Neural progenitor cell (in vitro differentiated cells): ENCODE measurements around the gene CNOT6L. TPM values are rescaled to one million over a fixed set of nuclear protein-coding genes. Genes with fewer than 3 reads are reported as not detected.

ENCODE experiments used
- DNase-seq: peaks from one replicate; pipeline ENCODE4 v3.0.0-alpha.2; 2016; ENCODE audit warnings: low spot score
- H2AFZ ChIP-seq: fragments of 200-600 bp; sonication (generic); replicated peaks from 2 replicates; pipeline ENCODE4 v1.6.1; 2016; ENCODE audit warnings: antibody characterized with exemption
- H3F3A ChIP-seq: fragments of 200-600 bp; sonication (generic); 2 replicates; pipeline ENCODE4 v1.6.1; 2016; ENCODE audit warnings: antibody characterized with exemption, low read depth
- H3K27ac ChIP-seq: fragments of 200-600 bp; sonication (generic); 2 replicates; pipeline ENCODE4 v1.5.1; 2016; ENCODE audit warnings: mild to moderate bottlenecking
- H3K27me3 ChIP-seq: fragments of 200-600 bp; sonication (generic); 2 replicates; pipeline ENCODE4 v1.6.1; 2016; ENCODE audit warnings: mild to moderate bottlenecking, moderate library complexity
- H3K36me3 ChIP-seq: fragments of 200-600 bp; sonication (generic); 2 replicates; pipeline ENCODE4 v1.5.1; 2016
- H3K4me1 ChIP-seq: fragments of 200-600 bp; sonication (generic); 2 replicates; pipeline ENCODE4 v1.6.1; 2016; ENCODE audit warnings: mixed run types
- H3K4me2 ChIP-seq: fragments of 200-600 bp; sonication (generic); 2 replicates; pipeline ENCODE4 v1.6.1; 2016
- H3K4me3 ChIP-seq: fragments of 200-600 bp; sonication (generic); 2 replicates; pipeline ENCODE4 v1.5.1; 2016
- H3K79me2 ChIP-seq: fragments of 200-600 bp; sonication (generic); 2 replicates; pipeline ENCODE4 v1.6.1; 2016; ENCODE audit warnings: low read depth
- H3K9ac ChIP-seq: fragments of 200-600 bp; sonication (generic); 2 replicates; pipeline ENCODE4 v1.6.1; 2016
- H3K9me3 ChIP-seq: fragments of 200-600 bp; sonication (generic); 2 replicates; pipeline ENCODE4 v1.5.1; 2016; ENCODE audit warnings: low read depth
- H4K20me1 ChIP-seq: fragments of 200-600 bp; sonication (generic); 2 replicates; pipeline ENCODE4 v1.6.1; 2016; ENCODE audit warnings: low read depth
- H3K27ac Mint-ChIP-seq: 3 replicates; pipeline ENCODE4 v1.8.0; 2021; ENCODE audit warnings: mixed read lengths
- H3K27me3 Mint-ChIP-seq: 2 replicates; pipeline ENCODE4 v1.8.0; 2022; ENCODE audit warnings: low read depth, mild to moderate bottlenecking, inconsistent platforms, moderate library complexity, mixed read lengths; ENCODE audit not compliant: insufficient read depth
- H3K36me3 Mint-ChIP-seq: 3 replicates; pipeline ENCODE4 v1.8.0; 2021; ENCODE audit warnings: mixed read lengths
- H3K4me1 Mint-ChIP-seq: 3 replicates; pipeline ENCODE4 v1.8.0; 2021; ENCODE audit warnings: mixed read lengths
- H3K4me3 Mint-ChIP-seq: 3 replicates; pipeline ENCODE4 v1.8.0; 2021; ENCODE audit warnings: mild to moderate bottlenecking, moderate library complexity, mixed read lengths
- H3K9me3 Mint-ChIP-seq: 3 replicates; pipeline ENCODE4 v1.8.0; 2020; ENCODE audit warnings: mixed read lengths
- CTCF ChIP-seq: fragments of 200-600 bp; sonication (generic); IDR thresholded peaks from 2 replicates; pipeline ENCODE4 v1.5.1; 2017; ENCODE audit warnings: antibody characterized with exemption, mild to moderate bottlenecking
- EZH2 ChIP-seq: fragments of 200-600 bp; sonication (generic); IDR thresholded peaks from 2 replicates; pipeline ENCODE4 v1.6.1; 2017; ENCODE audit warnings: antibody characterized with exemption, mild to moderate bottlenecking, moderate library complexity
- EZH2phosphoT487 ChIP-seq: fragments of 200-600 bp; sonication (generic); IDR thresholded peaks from 2 replicates; pipeline ENCODE4 v1.6.1; 2017; ENCODE audit warnings: antibody characterized with exemption
- total RNA-seq: library from RNA; depleted of rRNA; stranded (reverse); fragments of >200 nt; gene quantifications from 2 replicates; pipeline ENCODE4 v1.2.3, GENCODE V29; 2015; ENCODE audit warnings: low replicate concordance

CNOT6L gene
- total RNA-seq, 1 donor from 2014 or later: 7.5 TPM

DNA sequence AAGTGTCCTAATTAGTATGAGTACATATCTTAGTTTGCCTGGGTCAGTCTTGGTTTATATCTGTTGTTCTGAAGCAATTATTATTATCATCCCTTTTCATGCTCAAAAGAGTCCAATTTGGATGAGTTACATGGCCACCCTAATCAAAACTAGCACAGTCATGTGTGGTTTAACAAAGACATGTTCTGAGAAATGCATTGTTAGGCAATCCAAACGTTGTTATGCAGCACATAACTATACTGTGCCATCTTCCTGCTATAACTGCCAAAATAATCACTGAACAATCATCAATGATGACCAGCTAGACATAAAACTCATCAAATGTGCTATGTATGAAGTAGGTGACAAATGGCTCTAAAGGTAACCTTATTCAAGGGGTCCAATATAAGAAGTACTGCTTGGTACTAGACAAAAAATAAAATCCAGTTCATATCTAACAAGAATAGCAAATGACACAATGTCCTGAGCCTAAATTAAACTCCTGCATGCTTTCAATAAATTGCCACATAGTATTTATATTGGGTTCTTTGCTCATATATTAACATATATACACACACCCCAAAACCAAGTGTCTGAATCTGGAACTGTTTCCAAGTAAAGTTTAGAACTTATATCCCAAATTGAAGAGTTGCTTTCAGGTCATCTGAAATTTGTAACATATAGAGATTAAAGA is 41.9 kb downstream of the CNOT6L start:
- no peak overlapping the region for H3K4me3 ChIP-seq

DNA sequence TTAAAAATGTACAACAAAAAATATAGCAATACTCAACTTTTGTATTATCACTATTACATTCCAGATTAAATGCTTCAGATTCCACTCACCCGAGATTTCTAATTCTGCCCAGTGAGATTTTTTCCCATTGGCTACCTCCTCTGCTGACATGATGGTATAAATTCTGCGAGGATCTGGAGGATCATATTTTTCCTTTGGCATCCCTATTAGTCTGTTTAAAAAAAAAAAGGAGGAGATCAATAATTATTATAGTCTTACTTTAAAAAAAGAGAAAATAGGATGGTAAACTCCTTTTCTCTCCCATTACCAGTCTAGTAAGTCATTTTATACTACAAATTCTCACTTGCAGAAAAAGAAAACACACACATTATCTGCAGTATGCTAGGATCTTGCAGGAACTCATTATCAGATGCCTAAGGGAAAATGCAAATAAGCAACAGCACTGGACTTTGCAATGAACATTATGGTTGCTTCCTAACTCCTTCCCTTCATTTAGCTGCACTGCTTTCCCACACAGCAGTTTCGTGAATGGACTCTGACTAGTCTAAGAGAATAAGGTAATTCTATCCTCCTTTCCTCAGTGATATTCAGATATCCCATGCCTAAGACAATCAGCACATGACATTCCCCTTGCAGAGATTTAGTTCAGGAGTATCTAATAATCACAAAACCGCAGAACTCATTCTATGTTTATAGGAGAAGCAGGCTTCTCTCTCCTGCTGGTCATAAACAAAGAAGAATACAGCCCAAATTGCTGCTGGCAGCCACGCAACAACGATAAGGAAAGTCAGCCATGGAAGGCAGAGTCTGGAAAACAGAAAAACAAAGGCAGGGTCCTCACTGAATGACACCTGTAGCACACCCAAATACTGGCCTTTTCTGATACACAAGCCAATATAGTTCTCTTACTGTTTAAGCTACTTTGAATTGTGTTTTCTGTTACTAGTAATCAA is 42.7 kb downstream of the CNOT6L start:
- H3K4me2 ChIP-seq: no peak overlapping the region
- H3K27ac Mint-ChIP-seq: no peak overlapping the region
- no peaks in the 10 kb centered on the region for H3K79me2 ChIP-seq

More for the DNA sequence above, 41.9 kb downstream of the CNOT6L start:
- no peak overlapping the region for H2AFZ ChIP-seq
- Mint-ChIP-seq H3K27ac (no peak overlapping the region), H3K27me3 (no peaks in the 10 kb centered on the region), H3K4me1 (peaks cover 9% of the 10 kb centered on the region), H3K9me3 (no peaks in the 10 kb centered on the region), H3K36me3 (peaks cover 4% of the 10 kb centered on the region), H3K4me3 (no peak overlapping the region)
- no peaks in the 10 kb centered on the region for H3K4me1 ChIP-seq
- H3K27me3 ChIP-seq: no peaks in the 10 kb centered on the region
- H3K4me2 ChIP-seq: no peak overlapping the region
- no peak overlapping the region for H3K9ac ChIP-seq
- DNase-seq: no peak
- TF ChIP-seq EZH2phosphoT487 (no peak), CTCF (no peak), EZH2 (no peak)
- no peaks in the 10 kb centered on the region for H4K20me1 ChIP-seq
- H3K79me2 ChIP-seq: no peaks in the 10 kb centered on the region
- H3K27ac ChIP-seq: no peak overlapping the region
- no peaks in the 10 kb centered on the region for H3K9me3 ChIP-seq
- no peaks in the 10 kb centered on the region for H3F3A ChIP-seq
- no peaks in the 10 kb centered on the region for H3K36me3 ChIP-seq

DNA sequence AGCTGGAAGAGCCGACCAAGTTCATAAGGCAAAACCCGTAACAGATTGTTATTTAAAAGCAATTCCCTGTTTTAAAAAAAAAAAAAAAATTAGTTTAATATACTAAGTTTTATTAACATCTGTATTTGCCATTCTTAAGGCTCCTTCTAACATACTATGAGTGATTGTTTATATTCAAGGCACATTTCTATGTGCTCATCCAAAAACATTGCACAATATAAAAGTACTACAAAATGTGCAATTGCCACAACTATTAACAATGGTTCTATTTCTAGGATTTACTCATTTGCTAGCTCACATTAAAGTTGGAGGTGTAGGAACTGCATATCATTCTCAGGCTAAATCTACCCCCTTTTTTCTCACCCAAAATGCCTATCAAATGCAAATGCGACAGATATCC is 46.1 kb downstream of the CNOT6L start:
- Mint-ChIP-seq H3K27ac (no peak overlapping the region), H3K4me3 (no peak overlapping the region), H3K4me1 (peaks cover 9% of the 10 kb centered on the region), H3K27me3 (peaks cover 2% of the 10 kb centered on the region), H3K36me3 (peaks cover 8% of the 10 kb centered on the region), H3K9me3 (no peaks in the 10 kb centered on the region)
- Histone ChIP-seq H3K9me3 (no peaks in the 10 kb centered on the region), H4K20me1 (no peaks in the 10 kb centered on the region), H3K4me3 (no peak overlapping the region), H2AFZ (no peak overlapping the region), H3K9ac (no peak overlapping the region), H3K27ac (no peak overlapping the region), H3F3A (no peaks in the 10 kb centered on the region), H3K36me3 (no peaks in the 10 kb centered on the region), H3K27me3 (no peaks in the 10 kb centered on the region), H3K4me1 (no peaks in the 10 kb centered on the region), H3K4me2 (no peak overlapping the region), H3K79me2 (no peaks in the 10 kb centered on the region)
- DNase-seq: no peak
- TF ChIP-seq CTCF (no peak), EZH2 (no peak), EZH2phosphoT487 (no peak)

More for the DNA sequence above, 42.7 kb downstream of the CNOT6L start:
- no peak for TF ChIP-seq CTCF
- TF ChIP-seq EZH2phosphoT487: no peak
- no peak for TF ChIP-seq EZH2
- H3K9me3 Mint-ChIP-seq: no peaks in the 10 kb centered on the region
- Histone ChIP-seq H4K20me1 (no peaks in the 10 kb centered on the region), H3K4me1 (no peaks in the 10 kb centered on the region), H3K9me3 (no peaks in the 10 kb centered on the region), H3K4me3 (no peak overlapping the region), H3F3A (no peaks in the 10 kb centered on the region), H3K27ac (no peak overlapping the region), H3K9ac (no peak overlapping the region), H3K27me3 (no peaks in the 10 kb centered on the region), H3K36me3 (no peaks in the 10 kb centered on the region), H2AFZ (no peak overlapping the region)
- no peaks in the 10 kb centered on the region for H3K27me3 Mint-ChIP-seq
- no peak for DNase-seq
- no peak overlapping the region for H3K4me3 Mint-ChIP-seq
- peaks cover 7% of the 10 kb centered on the region for H3K36me3 Mint-ChIP-seq
- peaks cover 9% of the 10 kb centered on the region for H3K4me1 Mint-ChIP-seq
